HepG2 (cell line): Measurements from ENCODE around the gene ADM. TPM values are rescaled to one million over a fixed set of nuclear protein-coding genes. Genes with fewer than 3 reads are reported as not detected.

Source experiments
- AKAP8 ChIP-seq: sonication (generic); formaldehyde crosslinking; IDR thresholded peaks from 2 replicates; pipeline ENCODE4 v1.5.1; 2020; ENCODE audit warnings: mild to moderate bottlenecking, missing genetic modification reagents
- GABPB1 ChIP-seq: IDR thresholded peaks from 2 replicates; pipeline ENCODE4 v1.6.1; 2016; ENCODE audit warnings: mild to moderate bottlenecking, missing genetic modification reagents, moderate library complexity, missing compliant biosample characterization
- HNRNPH1 ChIP-seq: fragments of 200-400 bp; formaldehyde crosslinking; optimal IDR thresholded peaks from 2 replicates; pipeline ENCODE3; 2017; ENCODE audit warnings: mild to moderate bottlenecking, low read depth, low read length
- KDM5A ChIP-seq: fragments of 200-600 bp; sonication (generic); IDR thresholded peaks from 2 replicates; pipeline ENCODE4 v1.7.0; 2018; ENCODE audit warnings: antibody characterized with exemption, mild to moderate bottlenecking, low read length, borderline replicate concordance
- MED13 ChIP-seq: sonication (generic); formaldehyde crosslinking; IDR thresholded peaks from 2 replicates; pipeline ENCODE4 v1.5.0; 2020; ENCODE audit warnings: missing genetic modification reagents
- NFE2L1 ChIP-seq: sonication (generic); formaldehyde crosslinking; IDR thresholded peaks from 2 replicates; pipeline ENCODE4 v1.4.0; 2020; ENCODE audit warnings: missing genetic modification reagents, mild to moderate bottlenecking, borderline replicate concordance
- ONECUT2 ChIP-seq: sonication (generic); formaldehyde crosslinking; IDR thresholded peaks from 2 replicates; pipeline ENCODE4 v1.4.0; 2020; ENCODE audit warnings: missing genetic modification reagents
- SALL2 ChIP-seq: sonication (generic); formaldehyde crosslinking; IDR thresholded peaks from 2 replicates; pipeline ENCODE4 v1.8.1; 2023; ENCODE audit warnings: mild to moderate bottlenecking, missing genetic modification reagents, inconsistent platforms
- SIN3A ChIP-seq: IDR thresholded peaks from 2 replicates; pipeline ENCODE4 v1.6.1; 2011; ENCODE audit warnings: low read depth, mild to moderate bottlenecking, control low read depth, low read length, borderline replicate concordance
- SMC3 ChIP-seq: IDR thresholded peaks from 2 replicates; pipeline ENCODE4 v1.6.1; 2011; ENCODE audit warnings: low read length, improper control_type of control experiment
- SRF ChIP-seq: IDR thresholded peaks from 2 replicates; pipeline ENCODE4 v1.6.1; 2011; ENCODE audit warnings: mild to moderate bottlenecking, low read depth, low read length, moderate library complexity
- TP53 ChIP-seq: sonication (generic); formaldehyde crosslinking; conservative IDR thresholded peaks from 2 replicates; pipeline ENCODE4 v1.4.0; 2020; ENCODE audit warnings: missing genetic modification reagents
- ZMAT3 ChIP-seq: sonication (generic); formaldehyde crosslinking; conservative IDR thresholded peaks from 2 replicates; pipeline ENCODE4 v1.7.0; 2021; ENCODE audit warnings: missing genetic modification reagents
- ZNF180 ChIP-seq: sonication (generic); formaldehyde crosslinking; IDR thresholded peaks from 2 replicates; pipeline ENCODE4 v1.4.0; 2020; ENCODE audit warnings: low read depth, missing genetic modification reagents, borderline replicate concordance
- ZNF329 ChIP-seq: sonication (generic); formaldehyde crosslinking; IDR thresholded peaks from 2 replicates; pipeline ENCODE4 v1.9.0; 2021; ENCODE audit warnings: low read depth, mild to moderate bottlenecking, missing genetic modification reagents
- ZNF496 ChIP-seq: sonication (generic); formaldehyde crosslinking; IDR thresholded peaks from 2 replicates; pipeline ENCODE4 v1.8.1; 2023; ENCODE audit warnings: mild to moderate bottlenecking, moderate library complexity, missing genetic modification reagents; ENCODE audit not compliant: insufficient replicate concordance
- ZNF781 ChIP-seq: sonication (generic); formaldehyde crosslinking; IDR thresholded peaks from 2 replicates; pipeline ENCODE4 v1.5.1; 2020; ENCODE audit warnings: borderline replicate concordance, mild to moderate bottlenecking, missing genetic modification reagents; ENCODE audit errors: not compliant biosample characterization
- polyA plus RNA-seq, 8 experiments: library from polyadenylated mRNA; depleted of rRNA in 3 of 8; stranded (reverse) in 7 of 8; unstranded in 1 of 8; fragments of >200 nt; fragmentation: Illumina TruSeq in 4 of 8; extraction: Trizol in 4 of 8; gene quantifications; 2 replicates each; pipeline versions ENCODE4 v1.2.1 to v1.2.3, GENCODE V29; 2011 to 2016; ENCODE audit warnings: low read depth in 4 of 8, missing spikeins in 1 of 8, mixed read lengths in 1 of 8; ENCODE audit not compliant: insufficient read depth in 1 of 8
- total RNA-seq, 5 experiments: library from RNA; depleted of rRNA; stranded (reverse); fragments of >200 nt; fragmentation: Illumina TruSeq; extraction: Trizol; gene quantifications; 2 replicates each; pipeline ENCODE4 v1.2.3, GENCODE V29; 2016; ENCODE audit warnings: low read depth in 1 of 5
- TF ChIP-seq, protein P1 (sequence below): sonication (generic); formaldehyde crosslinking; IDR thresholded peaks from 2 replicates; pipeline ENCODE4 v1.8.0; 2022; ENCODE audit warnings: low read depth, missing genetic modification reagents
- TF ChIP-seq, protein P2 (sequence below): IDR thresholded peaks from 2 replicates; pipeline ENCODE4 v1.6.1; 2012; ENCODE audit warnings: inconsistent platforms
- TF ChIP-seq, protein P3 (sequence below): sonication (generic); formaldehyde crosslinking; IDR thresholded peaks from 2 replicates; pipeline ENCODE4 v1.5.0; 2020; ENCODE audit warnings: mild to moderate bottlenecking, missing genetic modification reagents, borderline replicate concordance
- TF ChIP-seq, protein P4 (sequence below): IDR thresholded peaks from 2 replicates; pipeline ENCODE4 v1.6.1; 2016; ENCODE audit warnings: missing compliant biosample characterization, missing genetic modification reagents, borderline replicate concordance
- TF ChIP-seq, protein P5 (sequence below): sonication (generic); formaldehyde crosslinking; IDR thresholded peaks from 2 replicates; pipeline ENCODE4 v1.8.0; 2022; ENCODE audit warnings: mild to moderate bottlenecking, missing genetic modification reagents; ENCODE audit not compliant: insufficient replicate concordance

ADM gene
- total and polyA plus RNA-seq, 2 of the 13 experiments (the other 11 are each of a cell fraction or from before 2014, with no cell fraction given), result 10.7 to 26.1 TPM

DNA sequence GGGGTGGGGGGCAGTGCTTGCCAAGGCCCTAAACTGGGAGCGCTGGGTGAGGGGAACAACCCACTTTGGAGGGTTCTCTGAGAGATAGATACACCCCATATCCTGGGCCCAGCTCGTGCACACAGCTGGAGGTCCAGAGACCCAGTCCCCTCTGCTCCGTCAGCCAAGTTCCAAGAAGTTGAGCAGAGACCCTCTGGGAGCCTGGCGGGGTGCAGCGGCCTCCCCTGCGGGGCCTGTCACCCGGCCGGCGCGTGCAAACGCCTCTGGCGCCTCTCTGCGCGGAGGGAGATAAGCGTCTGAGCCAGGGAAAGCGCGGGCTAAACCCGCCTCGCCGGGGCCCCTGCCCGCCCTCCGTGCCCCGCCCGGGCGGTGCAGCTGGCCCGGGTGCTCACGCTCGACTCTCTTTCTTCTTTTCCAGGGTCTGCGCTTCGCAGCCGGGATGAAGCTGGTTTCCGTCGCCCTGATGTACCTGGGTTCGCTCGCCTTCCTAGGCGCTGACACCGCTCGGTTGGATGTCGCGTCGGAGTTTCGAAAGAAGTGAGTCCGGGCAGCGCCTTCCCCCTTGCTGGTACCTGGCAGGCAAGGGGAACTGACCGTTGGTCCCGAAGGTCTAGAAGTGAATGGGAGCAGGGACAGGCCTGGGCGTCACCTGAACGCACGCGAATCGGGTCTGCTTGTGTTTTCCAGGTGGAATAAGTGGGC lies 540 bp downstream of the ADM start (continued):
- TF ChIP-seq, protein P1, sequence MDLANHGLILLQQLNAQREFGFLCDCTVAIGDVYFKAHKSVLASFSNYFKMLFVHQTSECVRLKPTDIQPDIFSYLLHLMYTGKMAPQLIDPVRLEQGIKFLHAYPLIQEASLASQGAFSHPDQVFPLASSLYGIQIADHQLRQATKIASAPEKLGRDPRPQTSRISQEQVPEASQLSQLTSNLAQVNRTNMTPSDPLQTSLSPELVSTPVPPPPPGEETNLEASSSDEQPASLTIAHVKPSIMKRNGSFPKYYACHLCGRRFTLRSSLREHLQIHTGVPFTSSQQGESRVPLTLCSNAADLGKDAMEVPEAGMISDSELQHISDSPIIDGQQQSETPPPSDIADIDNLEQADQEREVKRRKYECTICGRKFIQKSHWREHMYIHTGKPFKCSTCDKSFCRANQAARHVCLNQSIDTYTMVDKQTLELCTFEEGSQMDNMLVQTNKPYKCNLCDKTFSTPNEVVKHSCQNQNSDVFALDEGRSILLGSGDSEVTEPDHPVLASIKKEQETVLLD, result 0 out of 2 replicates have a peak, but pooled peaks have one; percentile 31
- TF ChIP-seq AKAP8 (CRISPR knock-in tag) (no peak), TP53 (CRISPR knock-in tag) (0 out of 2 replicates have a peak, but pooled peaks have one; percentile 42), HNRNPH1 (peak; percentile 3), NFE2L1 (CRISPR knock-in tag) (no peak), SALL2 (CRISPR knock-in tag) (peak; percentile 60; the same call in 1 of the 2 replicates), ZNF180 (peak; percentile 59; the same call in 1 of the 2 replicates), ZNF329 (CRISPR knock-in tag) (0 out of 2 replicates have a peak, but pooled peaks have one; percentile 57), SIN3A (peak; percentile 9; the same call in 1 of the 2 replicates), MED13 (peak; percentile 17; the same call in 1 of the 2 replicates), SRF (no peak), ZNF781 (CRISPR knock-in tag) (peak; percentile 25), ZNF496 (CRISPR knock-in tag) (no peak), KDM5A (peak; percentile 41; the same call in 1 of the 2 replicates), ONECUT2 (0 out of 2 replicates have a peak, but pooled peaks have one; percentile 34), ZMAT3 (CRISPR knock-in tag) (peak; percentile 84), SMC3 (no peak), GABPB1 (CRISPR knock-in tag) (peak; percentile 55)
- TF ChIP-seq, protein P2, sequence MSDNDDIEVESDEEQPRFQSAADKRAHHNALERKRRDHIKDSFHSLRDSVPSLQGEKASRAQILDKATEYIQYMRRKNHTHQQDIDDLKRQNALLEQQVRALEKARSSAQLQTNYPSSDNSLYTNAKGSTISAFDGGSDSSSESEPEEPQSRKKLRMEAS, result 0 out of 2 replicates have a peak, but pooled peaks have one; percentile 20
- TF ChIP-seq, protein P3, sequence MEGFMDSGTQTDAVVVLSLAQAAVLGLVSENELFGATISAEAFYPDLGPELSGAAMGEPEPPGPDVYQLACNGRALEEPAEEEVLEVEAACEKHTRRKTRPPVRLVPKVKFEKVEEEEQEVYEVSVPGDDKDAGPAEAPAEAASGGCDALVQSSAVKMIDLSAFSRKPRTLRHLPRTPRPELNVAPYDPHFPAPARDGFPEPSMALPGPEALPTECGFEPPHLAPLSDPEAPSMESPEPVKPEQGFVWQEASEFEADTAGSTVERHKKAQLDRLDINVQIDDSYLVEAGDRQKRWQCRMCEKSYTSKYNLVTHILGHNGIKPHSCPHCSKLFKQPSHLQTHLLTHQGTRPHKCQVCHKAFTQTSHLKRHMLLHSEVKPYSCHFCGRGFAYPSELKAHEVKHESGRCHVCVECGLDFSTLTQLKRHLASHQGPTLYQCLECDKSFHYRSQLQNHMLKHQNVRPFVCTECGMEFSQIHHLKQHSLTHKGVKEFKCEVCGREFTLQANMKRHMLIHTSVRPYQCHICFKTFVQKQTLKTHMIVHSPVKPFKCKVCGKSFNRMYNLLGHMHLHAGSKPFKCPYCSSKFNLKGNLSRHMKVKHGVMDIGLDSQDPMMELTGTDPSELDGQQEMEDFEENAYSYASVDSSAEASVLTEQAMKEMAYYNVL (CRISPR knock-in tag), result 0 out of 2 replicates have a peak, but pooled peaks have one; percentile 4
- TF ChIP-seq, protein P4, sequence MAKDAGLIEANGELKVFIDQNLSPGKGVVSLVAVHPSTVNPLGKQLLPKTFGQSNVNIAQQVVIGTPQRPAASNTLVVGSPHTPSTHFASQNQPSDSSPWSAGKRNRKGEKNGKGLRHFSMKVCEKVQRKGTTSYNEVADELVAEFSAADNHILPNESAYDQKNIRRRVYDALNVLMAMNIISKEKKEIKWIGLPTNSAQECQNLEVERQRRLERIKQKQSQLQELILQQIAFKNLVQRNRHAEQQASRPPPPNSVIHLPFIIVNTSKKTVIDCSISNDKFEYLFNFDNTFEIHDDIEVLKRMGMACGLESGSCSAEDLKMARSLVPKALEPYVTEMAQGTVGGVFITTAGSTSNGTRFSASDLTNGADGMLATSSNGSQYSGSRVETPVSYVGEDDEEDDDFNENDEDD (CRISPR knock-in tag), result peak; percentile 69; the same call in 1 of the 2 replicates
- TF ChIP-seq, protein P5, sequence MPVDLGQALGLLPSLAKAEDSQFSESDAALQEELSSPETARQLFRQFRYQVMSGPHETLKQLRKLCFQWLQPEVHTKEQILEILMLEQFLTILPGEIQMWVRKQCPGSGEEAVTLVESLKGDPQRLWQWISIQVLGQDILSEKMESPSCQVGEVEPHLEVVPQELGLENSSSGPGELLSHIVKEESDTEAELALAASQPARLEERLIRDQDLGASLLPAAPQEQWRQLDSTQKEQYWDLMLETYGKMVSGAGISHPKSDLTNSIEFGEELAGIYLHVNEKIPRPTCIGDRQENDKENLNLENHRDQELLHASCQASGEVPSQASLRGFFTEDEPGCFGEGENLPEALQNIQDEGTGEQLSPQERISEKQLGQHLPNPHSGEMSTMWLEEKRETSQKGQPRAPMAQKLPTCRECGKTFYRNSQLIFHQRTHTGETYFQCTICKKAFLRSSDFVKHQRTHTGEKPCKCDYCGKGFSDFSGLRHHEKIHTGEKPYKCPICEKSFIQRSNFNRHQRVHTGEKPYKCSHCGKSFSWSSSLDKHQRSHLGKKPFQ (CRISPR knock-in tag), result peak; percentile 75
